HUDEP-2 (cell line): ENCODE data around the gene NTHL1.
A peak's percentile ranks its signal among the peaks of the same experiment; 100 is the strongest.

Experiments
- DNase-seq, 76 experiments: peaks; one replicate each; lab custom pipeline; 2025; ENCODE audit not compliant: unreplicated experiment in 76 of 76; lab: John Stamatoyannopoulos, UW

Gene NTHL1

GRCh38 chr16:2031081-2031577 lies 16.5 kb downstream of the NTHL1 start:
- no peak for DNase-seq

- DNase-seq, result no peak
Measured at GRCh38 chr16:2030036-2030435, 17.6 kb downstream of the NTHL1 start.

- DNase-seq, result no peak
Measured at GRCh38 chr16:2029350-2029749, 18.3 kb downstream of the NTHL1 start.

GRCh38 chr16:2028620-2029220 lies 18.9 kb downstream of the NTHL1 start:
- DNase-seq, result no peak

- DNase-seq, result no peak
Measured at GRCh38 chr16:2028146-2028545, 19.5 kb downstream of the NTHL1 start.

GRCh38 chr16:2027024-2028010 lies 20.3 kb downstream of the NTHL1 start:
- DNase-seq, result peak in 1 of 76 experiments; percentile 15

GRCh38 chr16:2026461-2027023 lies 21.1 kb downstream of the NTHL1 start, which contains the start of gene NHERF2:
NHERF2 (plus strand) TSS chr16:2026902; CDS start chr16:2027006, 104 bp downstream.
- peak in 8 of 76 experiments; percentile 16 to 34 (median 21) for DNase-seq

GRCh38 chr16:2025878-2026460 lies 21.7 kb downstream of the NTHL1 start:
- DNase-seq, result no peak

- DNase-seq, result no peak
Measured at GRCh38 chr16:2025251-2025650, 22.4 kb downstream of the NTHL1 start.

GRCh38 chr16:2024032-2024420 lies 23.6 kb downstream of the NTHL1 start:
- no peak for DNase-seq

- peak in 73 of 76 experiments; percentile 44 to 95 (median 86) for DNase-seq
Measured at GRCh38 chr16:2023092-2024031, 24.3 kb downstream of the NTHL1 start.

GRCh38 chr16:2022723-2023091 lies 24.9 kb downstream of the NTHL1 start:
- peak in 12 of 76 experiments; percentile 14 to 47 (median 36) for DNase-seq

GRCh38 chr16:2019921-2020831 lies 27.5 kb downstream of the NTHL1 start:
- peak in 6 of 76 experiments; percentile 6 to 33 (median 10) for DNase-seq

- DNase-seq, result peak in 10 of 76 experiments; percentile 12 to 45 (median 29)
Measured at GRCh38 chr16:2019518-2019920, 28.1 kb downstream of the NTHL1 start, which contains the start of gene NPW. NPW (plus strand) TSS chr16:2019785.

- DNase-seq, result no peak
Measured at GRCh38 chr16:2016407-2016922, 31.2 kb downstream of the NTHL1 start.

GRCh38 chr16:2015947-2016208 lies 31.8 kb downstream of the NTHL1 start:
- DNase-seq, result no peak

- DNase-seq, result peak in 18 of 76 experiments; percentile 14 to 52 (median 26)
Measured at GRCh38 chr16:2015117-2015946, 32.3 kb downstream of the NTHL1 start.

- DNase-seq, result no peak
Measured at GRCh38 chr16:2013527-2013926, 34.1 kb downstream of the NTHL1 start.
